T-helper 2 cell treated with Interferon-gamma antibody and Interleukin-4, amounts not matched to agents 100 ng/mL and 5 ng/mL, for 36 hours (primary cell): ENCODE data around the gene PKD2. TPM values are rescaled to one million over a fixed set of nuclear protein-coding genes. Genes with fewer than 3 reads are reported as not detected.

Experiments
- intact Hi-C: fragments of 100-400 bp; cut with micrococcal nuclease; formaldehyde crosslinking; loops from one replicate; pipeline ENCODE4 v1.15.1; 2023
- total RNA-seq: library from RNA; stranded (reverse); gene quantifications from 2 replicates; pipeline ENCODE4 v1.2.3, GENCODE V29; 2022

PKD2 gene
- 24.4 and 24.5 TPM in 2 replicates for total RNA-seq

DNA sequence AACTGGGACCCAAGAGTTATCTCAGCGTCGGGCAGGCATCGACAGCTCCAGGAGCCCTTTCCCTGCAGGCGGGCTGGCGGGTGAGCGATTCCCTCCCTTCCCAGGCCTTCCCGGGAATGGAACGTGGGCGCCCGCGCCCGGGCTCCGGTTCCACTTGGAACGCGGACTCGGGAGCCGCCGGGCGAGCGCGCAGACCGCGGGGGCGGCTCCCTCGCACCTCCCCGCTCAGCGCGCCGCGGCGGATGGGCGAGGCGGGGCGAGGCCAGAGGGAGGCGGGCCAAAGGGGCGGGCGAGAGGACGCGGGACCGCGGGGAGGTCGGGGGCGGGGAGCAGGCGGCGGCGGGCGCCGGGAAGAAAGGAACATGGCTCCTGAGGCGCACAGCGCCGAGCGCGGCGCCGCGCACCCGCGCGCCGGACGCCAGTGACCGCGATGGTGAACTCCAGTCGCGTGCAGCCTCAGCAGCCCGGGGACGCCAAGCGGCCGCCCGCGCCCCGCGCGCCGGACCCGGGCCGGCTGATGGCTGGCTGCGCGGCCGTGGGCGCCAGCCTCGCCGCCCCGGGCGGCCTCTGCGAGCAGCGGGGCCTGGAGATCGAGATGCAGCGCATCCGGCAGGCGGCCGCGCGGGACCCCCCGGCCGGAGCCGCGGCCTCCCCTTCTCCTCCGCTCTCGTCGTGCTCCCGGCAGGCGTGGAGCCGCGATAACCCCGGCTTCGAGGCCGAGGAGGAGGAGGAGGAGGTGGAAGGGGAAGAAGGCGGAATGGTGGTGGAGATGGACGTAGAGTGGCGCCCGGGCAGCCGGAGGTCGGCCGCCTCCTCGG is at the start of gene PKD2:
PKD2 (plus strand) TSS at position 332 of the 818 bp plus-strand sequence; CDS start at position 431, 99 bp downstream.
- intact Hi-C loops, result loop anchor here (1.0 to 10.0 kb wide), 8 partner anchors 15 to 1105 kb away; partner anchors contain the start of genes AFF1, HERC3, KLHL8 and PYURF

DNA sequence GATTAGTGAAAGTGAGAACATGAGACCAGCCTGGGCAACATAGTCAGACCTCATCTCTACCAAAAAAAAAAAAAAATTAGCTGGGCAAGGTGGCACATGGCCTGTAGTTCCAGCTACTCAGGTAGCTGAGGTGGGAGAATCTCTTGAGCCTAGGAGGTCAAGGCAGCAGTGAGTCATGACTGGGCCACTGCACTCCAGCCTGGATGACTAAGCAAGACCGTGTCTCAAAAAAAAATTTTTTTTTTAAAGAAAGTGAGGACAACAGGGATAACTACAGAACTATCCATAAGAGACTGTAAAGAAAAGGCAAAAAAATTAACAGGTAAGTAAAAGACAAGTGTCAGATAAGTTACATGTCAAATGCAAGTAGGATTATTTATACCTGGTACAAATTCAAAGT is 45.4 kb upstream of the PKD2 start:
- intact Hi-C loops, result no loop called here

DNA sequence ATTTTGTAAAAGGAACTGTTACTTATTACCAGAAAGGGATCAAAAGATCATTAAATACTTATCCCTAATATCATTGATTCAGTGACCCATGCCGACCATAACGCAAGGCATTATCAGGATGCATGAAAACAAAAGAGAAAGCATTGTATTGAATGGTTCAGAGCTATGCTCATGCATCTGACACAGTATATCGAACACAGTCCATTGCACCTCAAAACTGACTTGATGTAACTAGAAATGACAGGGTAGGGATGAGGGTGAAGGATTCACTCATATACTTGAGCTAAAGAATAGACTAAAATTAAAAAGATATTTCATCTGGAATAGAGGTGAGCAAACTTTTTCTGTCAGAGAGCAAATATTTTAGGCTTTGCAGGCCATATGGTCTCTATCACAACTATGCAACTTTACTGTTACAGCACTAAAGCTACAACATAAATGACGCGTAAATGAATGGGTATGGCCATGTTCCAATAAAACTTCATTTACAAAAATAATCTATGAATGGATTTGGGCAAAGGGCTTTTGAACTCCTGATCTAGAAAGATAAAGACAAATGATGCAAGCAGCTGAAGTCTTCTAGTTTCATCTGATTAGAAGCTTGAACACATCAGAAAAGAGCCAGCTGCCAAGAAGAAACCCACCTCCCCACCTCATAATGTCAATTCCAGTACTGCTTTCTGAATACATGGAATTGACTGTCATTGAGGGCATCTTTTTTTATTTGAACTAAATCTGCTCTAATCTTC is 44.9 kb upstream of the PKD2 start:
- intact Hi-C loops, result no loop called here

GRCh38 chr4:87965501-87965975 is 41.9 kb upstream of the PKD2 start:
- intact Hi-C loops, result no loop called here

DNA sequence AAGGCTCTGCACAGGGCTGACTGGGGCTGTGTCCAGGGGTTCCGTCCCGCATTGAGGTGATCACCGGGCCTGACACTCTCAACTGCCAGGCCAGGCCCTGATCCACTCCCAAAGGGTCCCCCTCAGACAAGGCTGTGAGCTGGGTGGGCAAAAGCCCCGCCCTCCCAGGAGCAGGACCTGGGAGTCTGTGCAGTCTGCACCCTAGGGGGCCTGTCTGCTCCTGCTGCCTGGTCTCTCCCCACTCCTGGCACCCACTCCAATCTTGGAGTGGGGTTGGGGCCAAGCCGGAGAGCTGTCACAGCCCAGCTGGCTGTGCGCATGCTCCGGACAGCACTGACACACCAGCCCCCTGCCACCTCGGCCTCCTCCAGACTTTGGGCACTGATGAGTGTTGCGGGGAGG is 41.3 kb upstream of the PKD2 start:
- intact Hi-C loops, result no loop called here

DNA sequence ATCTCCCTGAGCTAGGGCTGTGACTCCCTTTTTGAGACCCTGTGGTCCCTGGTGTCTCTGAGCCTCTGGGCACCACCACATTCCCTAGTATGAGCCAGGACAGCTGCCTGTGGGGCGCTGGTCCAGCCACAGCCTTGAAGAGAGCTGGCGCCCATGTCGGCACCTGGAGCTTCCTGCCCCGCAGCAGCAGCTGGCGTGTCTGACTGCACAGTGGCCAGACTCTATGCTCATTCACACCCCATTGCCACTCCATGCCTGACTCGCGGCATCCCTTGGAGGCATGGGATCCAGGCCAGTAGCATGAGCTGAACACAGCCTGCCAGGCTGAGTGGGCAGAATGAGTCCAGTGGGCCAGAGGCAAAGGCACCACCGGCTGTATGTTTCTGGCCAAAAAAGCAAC is 40.2 kb upstream of the PKD2 start:
- intact Hi-C loops, result no loop called here

DNA sequence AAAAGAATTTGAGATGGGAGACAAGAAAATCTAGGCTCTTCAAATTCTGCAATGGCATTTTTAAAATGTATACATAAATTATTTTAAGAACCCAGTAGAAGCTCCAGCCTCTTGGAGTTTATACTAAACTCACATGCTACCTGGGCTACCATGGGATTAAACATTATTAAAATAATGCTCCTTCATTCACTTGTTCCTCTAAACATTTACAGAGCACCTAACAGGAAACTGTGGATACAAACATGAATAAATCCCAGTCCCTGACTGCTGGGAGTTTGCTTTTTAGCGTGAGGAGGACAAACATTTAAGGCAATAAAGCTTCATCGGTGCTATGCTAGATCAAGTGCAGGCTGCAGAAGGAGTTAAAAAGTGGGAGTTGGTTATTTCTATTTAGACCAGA is 37.3 kb upstream of the PKD2 start:
- intact Hi-C loops, result loop anchor here (5.0 to 10.0 kb wide), 2 partner anchors 242 to 295 kb away; no protein-coding TSS in a partner anchor

- intact Hi-C loops, result loop anchor here (5.0 to 10.0 kb wide), 2 partner anchors 240 to 297 kb away; no protein-coding TSS in a partner anchor
Measured at GRCh38 chr4:87971866-87972265, 35.6 kb upstream of the PKD2 start.

DNA sequence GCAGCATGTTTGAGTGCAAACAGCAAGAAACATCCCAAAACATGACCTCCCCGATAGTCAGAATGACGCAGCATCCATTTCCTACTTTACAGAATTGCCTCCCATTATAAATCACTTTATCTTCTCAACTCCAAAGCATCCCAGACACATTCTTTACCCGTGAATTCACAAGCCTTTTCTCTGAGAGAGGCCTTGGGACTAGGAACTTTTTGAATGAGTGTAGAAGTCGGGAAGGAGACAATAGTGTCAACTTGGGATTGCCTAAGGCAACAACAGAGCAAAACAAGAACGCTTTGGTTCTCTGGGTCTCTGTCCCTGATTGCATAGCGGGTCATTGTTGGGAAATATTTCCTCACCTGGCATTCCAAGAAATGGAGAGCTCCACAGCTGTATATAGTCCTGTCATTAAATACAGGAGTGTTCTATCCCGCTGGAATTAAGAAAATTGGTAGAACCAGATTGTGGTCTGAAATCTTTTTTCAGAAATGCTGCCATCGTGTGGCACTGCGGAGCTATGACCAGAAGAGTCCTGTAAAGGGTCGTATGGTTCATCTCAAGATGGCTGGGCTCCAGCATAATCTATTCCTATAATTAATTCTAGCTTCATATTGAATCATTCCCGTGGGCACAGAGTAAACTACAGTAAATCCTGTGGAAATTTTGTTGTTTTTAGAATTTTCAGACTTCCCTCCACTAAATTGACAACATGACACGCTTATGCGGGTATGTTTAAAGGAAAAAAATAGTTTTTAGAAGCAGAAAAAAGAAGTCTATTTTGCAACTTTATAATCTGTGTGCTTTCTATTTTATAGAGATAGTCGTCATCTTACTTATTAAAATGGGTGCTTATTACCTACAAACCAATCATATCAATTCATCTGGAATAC is 33.9 kb upstream of the PKD2 start:
- intact Hi-C loops, result loop anchor here (1.0 to 10.0 kb wide), 3 partner anchors 120 to 299 kb away; no protein-coding TSS in a partner anchor

- intact Hi-C loops, result loop anchor here (5.0 to 10.0 kb wide), 2 partner anchors 237 to 300 kb away; no protein-coding TSS in a partner anchor
Measured at GRCh38 chr4:87974856-87975462, 32.5 kb upstream of the PKD2 start.

GRCh38 chr4:87975466-87975865 is 32.0 kb upstream of the PKD2 start, which contains the start of gene SPP1:
Gene SPP1 (plus strand): TSS chr4:87975714. CDS start chr4:87976896, 1,182 bp downstream.
- intact Hi-C loops, result loop anchor here (10.0 kb wide), 1 partner anchor 301 kb away; no protein-coding TSS in a partner anchor

- intact Hi-C loops, result loop anchor here (10.0 kb wide), 1 partner anchor 303 kb away; no protein-coding TSS in a partner anchor
Measured at GRCh38 chr4:87977521-87978278, 29.7 kb upstream of the PKD2 start.

DNA sequence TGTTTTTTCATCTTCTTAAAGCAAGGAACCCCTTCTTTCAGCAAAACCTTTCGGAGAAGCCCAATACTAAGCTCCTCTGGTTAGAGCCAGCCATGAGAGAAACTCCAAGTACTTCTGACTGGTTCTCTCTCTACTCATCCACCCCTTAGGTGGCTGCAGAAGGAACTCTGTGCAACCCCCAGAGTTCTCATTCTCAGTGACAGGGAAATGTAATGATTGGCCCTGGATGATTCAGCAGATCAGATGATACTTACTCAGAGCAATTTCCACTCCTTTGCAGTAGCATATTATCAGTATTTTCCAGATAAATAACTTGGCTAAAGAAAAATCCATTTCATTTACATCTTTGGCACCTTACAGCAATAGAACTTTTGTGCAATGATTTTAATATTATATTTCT is 28.8 kb upstream of the PKD2 start:
- intact Hi-C loops, result loop anchor here (10.0 kb wide), 1 partner anchor 304 kb away; no protein-coding TSS in a partner anchor

- intact Hi-C loops, result loop anchor here (10.0 kb wide), 1 partner anchor 305 kb away; no protein-coding TSS in a partner anchor
Measured at GRCh38 chr4:87979810-87980209, 27.6 kb upstream of the PKD2 start.

DNA sequence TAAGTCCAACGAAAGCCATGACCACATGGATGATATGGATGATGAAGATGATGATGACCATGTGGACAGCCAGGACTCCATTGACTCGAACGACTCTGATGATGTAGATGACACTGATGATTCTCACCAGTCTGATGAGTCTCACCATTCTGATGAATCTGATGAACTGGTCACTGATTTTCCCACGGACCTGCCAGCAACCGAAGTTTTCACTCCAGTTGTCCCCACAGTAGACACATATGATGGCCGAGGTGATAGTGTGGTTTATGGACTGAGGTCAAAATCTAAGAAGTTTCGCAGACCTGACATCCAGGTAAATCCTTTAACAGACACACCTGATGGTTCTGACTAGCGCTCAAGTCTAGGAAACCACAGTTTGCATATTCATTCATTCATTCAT is 25.9 kb upstream of the PKD2 start:
- intact Hi-C loops, result no loop called here

GRCh38 chr4:87982036-87982435 is 25.4 kb upstream of the PKD2 start:
- intact Hi-C loops, result loop anchor here (1.0 kb wide), 1 partner anchor 31 kb away; no protein-coding TSS in a partner anchor

DNA sequence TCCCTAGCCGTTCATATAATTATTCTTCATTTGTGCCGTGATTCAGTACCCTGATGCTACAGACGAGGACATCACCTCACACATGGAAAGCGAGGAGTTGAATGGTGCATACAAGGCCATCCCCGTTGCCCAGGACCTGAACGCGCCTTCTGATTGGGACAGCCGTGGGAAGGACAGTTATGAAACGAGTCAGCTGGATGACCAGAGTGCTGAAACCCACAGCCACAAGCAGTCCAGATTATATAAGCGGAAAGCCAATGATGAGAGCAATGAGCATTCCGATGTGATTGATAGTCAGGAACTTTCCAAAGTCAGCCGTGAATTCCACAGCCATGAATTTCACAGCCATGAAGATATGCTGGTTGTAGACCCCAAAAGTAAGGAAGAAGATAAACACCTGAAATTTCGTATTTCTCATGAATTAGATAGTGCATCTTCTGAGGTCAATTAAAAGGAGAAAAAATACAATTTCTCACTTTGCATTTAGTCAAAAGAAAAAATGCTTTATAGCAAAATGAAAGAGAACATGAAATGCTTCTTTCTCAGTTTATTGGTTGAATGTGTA is 24.9 kb upstream of the PKD2 start:
- intact Hi-C loops, result loop anchor here (1.0 kb wide), 1 partner anchor 31 kb away; no protein-coding TSS in a partner anchor

DNA sequence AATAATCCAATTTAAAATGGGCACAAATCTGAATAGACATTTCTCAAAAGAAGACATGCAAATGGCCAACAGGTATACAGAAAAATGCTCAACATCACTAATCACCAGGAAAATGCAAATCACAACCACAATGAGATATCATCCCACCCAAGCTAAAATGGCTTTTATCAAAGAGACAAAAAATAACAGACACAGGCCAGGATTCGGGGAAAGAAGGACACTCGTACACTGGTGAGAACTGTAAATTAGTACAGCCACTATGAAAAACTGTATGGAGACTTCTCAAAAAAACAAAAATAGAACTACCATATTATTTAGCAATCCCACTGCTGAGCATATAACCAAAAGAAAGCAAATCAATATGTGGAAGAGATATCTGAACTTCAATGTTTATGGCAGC is 23.4 kb upstream of the PKD2 start:
- intact Hi-C loops, result no loop called here
